GM19239 (cell line): ENCODE measurements around the gene NINL.
"Not testable (repeated sequence)": the region's sequence is repeated elsewhere in the genome, so short reads cannot be mapped to it uniquely, and the experiment has no call there.

ENCODE experiments used
- DNase-seq: peaks from one replicate; pipeline ENCODE4 v3.0.0; 2011; ENCODE audit warnings: low spot score; ENCODE audit not compliant: insufficient read length
- FAIRE-seq: peaks from 2 replicates; lab custom pipeline; 2011; peaks lifted over from hg19 to GRCh38; lab: Jason Lieb, UNC

Gene NINL

DNA sequence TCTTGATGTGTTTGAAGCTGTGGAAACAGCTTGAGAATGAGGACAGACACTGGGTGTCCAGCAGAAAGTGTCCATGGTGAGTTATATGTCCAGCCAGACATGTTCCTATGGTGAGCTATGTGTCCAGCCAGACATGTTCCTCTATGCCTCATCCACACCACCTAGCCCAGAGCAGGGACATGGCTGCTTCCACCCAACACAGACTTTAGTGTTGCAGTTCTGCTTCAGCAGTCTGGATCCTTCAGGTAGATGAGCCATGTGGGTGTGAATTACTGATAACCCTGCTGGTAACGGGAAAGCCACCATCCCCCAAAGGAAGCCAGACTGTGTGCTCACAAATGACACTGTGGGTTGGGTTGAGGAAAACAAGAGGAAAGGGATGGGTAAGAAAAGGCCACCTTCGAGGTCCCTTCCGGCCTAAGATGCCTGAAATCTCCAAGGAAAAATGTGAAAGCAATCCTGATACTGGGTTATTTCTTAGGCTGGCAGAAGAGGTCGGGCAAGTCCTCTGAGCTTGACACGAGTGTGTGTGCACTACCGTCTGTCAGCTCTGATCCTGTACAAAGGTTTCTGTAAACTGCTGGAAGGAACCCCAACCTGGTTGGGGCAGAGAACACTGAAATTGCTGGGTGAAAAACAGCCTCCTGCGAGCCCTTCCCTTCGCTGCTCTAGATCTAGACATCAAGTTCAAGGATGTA lies 77.8 kb downstream of the NINL start:
- FAIRE-seq: no peak
- no peak for DNase-seq

DNA sequence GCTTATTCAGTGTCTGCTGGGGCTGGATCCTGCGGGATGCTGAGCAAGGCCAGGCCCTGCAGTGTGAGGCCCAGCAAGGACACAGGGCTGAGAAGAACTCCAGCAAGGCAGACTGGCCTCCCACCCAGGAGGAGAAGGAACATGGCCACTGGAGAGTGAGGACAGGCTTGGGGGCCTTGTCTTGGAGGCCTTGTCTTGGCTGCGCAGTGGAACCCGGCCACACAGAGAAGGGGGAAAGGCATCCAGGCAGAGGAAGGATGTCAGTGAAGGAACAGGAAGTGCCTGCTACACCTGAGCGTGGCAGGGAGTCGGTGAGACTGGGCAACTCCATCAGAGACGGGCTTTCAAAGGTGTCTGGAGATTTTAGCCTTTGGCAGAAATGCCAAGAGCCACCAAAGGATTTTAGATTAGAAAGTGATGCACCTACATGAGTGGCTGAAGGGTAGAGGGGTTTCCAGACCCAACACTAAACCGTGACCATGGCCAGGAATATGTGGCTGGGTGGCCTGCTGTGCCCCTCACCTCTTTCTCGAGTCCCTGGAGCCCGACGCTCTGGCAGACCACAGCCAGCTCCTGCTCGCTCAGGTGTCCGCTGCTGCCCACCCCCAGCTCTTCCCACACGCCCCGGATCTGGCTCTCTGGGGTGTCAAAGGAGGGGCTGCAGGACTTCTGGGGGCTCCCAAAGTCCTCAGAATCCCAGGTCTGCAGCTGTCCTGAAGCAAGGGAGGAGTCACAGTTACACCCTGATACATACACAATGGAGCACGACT lies 80.8 kb downstream of the NINL start:
- DNase-seq (no peak), FAIRE-seq (no peak)

DNA sequence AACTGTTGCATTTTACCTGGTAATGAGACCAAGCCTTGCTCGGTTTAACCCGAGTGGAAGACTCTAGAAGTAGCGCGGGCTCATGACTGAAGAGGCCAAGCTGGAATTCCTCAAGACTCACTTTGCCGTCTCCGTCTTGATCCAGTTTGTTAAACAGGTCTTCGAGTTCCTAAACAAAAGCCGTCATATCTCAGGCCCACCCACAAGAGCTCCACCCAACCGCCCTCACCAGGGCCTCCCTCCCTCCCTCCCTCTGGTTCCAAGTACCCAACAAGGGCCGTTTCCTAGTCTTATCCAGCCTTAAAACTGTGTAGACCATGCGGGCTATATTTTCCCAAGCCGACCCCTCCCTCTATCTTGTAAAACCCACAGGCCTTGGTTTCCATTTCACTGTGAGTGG lies 81.4 kb downstream of the NINL start:
- FAIRE-seq (no peak), DNase-seq (no peak)

DNA sequence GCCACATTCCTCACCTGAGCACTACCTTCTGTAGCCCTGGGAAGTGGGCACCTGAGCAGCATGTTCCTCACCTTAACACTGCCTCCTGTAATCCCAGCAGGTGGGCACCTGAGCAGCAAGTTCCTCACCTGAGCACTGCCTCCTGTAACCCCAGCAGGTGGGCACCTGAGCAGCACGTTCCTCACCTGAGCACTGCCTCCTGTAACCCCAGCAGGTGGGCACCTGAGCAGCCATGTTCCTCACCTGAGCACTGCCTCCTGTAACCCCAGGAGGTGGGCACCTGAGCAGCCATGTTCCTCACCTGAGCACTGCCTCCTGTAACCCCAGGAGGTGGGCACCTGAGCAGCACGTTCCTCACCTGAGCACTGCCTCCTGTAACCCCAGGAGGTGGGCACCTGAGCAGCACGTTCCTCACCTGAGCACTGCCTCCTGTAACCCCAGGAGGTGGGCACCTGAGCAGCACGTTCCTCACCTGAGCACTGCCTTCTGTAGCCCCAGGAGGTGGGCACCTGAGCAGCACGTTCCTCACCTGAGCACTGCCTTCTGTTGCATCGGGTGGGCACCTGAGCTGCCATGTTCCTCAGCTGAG lies 82.2 kb downstream of the NINL start:
- not testable (repeated sequence) for FAIRE-seq

DNA sequence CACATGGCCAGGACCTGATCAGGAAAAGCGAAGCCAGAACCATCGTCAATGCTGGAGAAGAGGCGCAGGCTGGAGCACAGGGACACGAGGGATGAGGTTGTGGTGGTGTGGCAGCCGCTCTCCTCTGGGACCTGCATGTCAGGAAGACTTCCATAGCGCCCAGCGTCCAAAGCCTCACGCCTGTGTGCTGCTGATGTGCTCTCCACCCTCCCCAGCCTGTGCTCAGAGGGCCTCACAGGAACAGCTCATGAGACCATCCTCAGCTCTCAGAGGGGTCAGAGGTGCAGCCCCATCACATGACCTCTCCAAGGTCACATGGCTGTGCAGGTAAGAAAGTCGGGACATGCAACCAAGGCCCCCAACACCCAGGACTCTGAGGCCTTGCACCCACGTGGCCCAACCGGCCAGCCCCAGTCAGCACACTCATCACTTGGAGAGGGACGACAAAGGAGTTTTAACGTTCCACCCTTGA lies 84.4 kb downstream of the NINL start:
- no peak for FAIRE-seq

More for the DNA sequence above, 82.2 kb downstream of the NINL start:
- not testable (repeated sequence) for DNase-seq

DNA sequence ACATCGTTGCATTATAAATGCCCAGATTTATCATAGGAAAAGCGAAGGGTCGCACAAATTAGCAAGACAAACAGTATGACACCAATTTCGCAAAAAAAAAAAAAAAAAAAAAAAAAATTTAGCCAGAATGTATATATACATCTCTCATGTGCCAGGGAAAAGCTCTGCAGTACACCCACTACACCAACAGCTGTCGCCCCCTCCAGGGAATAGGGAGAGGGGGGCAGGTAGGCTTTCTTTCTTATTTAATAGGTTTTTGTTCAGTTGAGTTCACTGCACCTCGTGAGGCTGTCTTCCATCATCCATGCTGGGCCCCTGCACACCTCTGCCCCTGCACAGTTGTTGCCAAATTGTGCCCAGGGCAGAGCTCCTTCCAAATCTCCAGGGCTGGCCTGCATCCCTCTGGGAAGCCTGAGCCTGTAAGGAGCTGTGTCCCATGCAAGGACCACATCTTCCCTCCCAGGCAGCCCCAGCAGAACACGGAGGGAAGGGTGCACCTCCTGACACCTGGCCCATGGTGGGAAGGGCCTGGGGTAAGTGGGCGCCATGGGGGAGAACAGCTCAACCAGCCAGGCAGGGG lies 85.4 kb downstream of the NINL start:
- no peak for DNase-seq

More for the DNA sequence above, 84.4 kb downstream of the NINL start:
- DNase-seq: no peak

DNA sequence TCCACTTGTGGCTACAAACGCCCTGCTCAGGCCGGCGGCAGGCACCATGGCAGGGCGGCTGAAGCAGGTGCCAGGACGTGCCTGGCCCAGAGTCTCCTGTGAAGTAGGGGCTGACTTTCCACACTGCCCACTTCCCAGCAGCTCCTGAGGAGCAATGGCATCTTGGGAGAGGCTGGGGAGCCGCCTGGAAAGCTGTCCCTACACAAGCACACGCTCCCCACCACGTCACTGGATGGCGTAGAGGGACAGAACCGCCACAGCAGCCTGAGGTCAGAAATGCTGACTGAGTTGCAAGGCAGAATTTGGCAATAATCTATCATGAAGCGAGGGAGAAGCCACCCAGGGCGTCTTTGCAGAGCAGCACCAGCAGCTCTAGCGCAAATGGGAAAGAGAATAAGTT lies 86.3 kb downstream of the NINL start:
- no peak for FAIRE-seq
- DNase-seq: no peak

More for the DNA sequence above, 85.4 kb downstream of the NINL start:
- FAIRE-seq: no peak

DNA sequence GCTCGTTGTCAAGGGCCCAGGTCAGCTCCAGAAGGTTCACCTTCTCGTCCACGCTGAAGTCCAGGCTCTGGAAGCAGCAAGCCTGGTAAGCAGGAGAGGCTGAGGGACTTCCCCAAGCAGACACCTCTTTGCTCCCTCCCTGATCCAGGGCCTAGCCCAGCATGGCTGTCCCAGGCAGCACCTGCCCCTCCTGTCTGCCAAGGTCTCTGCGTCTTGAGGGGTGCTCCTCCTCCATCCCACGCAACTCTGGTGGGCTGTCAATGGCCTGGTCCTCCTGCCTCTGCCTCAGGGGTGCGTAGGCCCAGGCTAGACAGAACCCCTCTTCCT lies 87.1 kb downstream of the NINL start:
- no peak for FAIRE-seq

DNA sequence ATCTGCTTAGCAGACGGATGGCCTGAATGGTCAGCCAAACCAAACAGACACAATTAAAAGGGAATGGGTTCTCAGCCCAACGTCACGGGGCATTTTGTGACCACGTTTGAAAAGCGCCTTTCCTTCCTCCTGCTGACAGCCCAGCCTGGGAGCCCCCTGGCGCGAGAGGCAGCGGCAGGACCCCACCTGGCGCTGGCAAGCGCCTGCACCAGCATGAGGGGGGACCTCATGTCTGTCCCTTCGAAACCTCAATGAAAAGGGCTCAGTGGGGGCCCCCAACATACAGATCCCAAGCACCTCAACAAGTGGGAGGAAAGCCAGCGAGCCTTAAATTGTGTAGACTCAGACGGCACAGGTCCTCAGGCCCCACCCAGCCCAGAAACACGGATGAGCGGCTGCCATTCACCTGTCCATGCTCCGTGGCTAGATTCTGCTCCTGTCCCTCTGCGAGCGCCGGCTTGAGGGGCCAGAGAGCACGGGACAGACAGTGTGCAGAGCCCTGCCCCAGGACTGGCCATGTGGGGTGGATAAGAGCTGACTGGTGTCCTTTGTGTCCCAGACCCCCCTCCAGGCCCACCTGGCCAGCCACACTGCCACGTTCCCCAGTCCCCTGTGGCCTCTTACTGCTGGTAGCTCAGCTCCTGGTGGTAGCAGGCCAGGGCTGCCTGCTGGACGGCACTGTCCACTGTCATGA lies 87.6 kb downstream of the NINL start:
- FAIRE-seq (no peak), DNase-seq (no peak)

More for the DNA sequence above, 87.1 kb downstream of the NINL start:
- no peak for DNase-seq

DNA sequence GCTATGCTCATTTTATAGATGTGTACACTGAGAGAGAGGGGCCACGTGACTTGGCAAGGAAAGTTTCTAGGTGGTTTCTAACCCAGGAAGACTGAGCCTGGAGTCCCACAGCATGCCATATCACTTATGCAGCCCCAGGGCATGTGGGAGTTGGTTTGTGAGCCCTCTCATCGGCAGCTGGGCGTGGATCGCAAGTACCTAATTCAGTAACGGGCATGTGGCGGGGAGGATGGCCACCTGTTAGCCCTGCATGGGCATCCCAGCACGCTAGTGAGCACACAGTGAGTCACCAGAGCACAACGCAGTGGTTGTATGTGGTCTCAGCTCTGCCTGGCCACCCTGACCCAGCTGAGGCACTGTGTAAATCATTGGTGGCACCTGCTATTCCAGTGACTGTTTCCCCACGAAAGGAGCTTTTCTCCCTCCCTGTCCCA lies 88.3 kb downstream of the NINL start:
- FAIRE-seq: no peak

DNA sequence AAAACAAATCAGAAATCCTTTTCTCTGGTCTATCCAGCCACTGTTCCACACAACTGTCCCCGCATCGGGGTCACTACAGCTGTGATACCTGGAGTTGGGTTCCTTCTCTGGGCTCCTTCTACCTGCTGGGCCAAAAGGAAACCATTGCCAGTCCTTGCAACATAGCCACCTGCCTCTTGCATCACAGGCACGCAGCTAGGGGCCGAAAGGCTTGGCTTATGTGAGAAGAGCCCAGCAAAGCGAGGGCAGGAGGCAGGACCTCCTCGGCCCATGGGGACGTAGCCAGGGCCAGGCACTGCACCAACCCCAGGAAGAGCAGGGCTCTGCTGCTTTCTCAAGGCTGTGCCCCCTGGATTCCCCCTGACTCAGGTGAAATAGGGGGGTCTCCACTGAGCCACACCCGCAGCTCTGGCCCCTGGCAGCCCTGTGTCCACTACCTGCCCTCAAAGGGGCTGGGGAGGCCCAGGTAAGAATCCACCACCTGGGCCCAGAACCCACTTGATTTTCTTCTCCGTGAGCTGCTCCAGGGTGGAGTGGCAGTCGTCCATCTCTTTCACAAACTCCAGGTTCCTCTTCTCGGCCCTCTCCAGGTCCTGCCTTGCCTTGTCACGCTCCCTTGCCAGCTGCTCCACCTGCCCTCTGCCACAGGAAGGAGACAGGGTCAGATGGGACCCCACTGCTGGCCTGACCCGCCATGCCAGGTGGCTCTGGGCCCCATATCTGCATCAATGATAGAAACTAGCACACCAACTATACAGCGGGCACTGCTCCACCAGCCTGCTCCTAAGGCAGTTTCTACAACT lies 89.0 kb downstream of the NINL start:
- FAIRE-seq: no peak

More for the DNA sequence above, 88.3 kb downstream of the NINL start:
- DNase-seq: no peak

DNA sequence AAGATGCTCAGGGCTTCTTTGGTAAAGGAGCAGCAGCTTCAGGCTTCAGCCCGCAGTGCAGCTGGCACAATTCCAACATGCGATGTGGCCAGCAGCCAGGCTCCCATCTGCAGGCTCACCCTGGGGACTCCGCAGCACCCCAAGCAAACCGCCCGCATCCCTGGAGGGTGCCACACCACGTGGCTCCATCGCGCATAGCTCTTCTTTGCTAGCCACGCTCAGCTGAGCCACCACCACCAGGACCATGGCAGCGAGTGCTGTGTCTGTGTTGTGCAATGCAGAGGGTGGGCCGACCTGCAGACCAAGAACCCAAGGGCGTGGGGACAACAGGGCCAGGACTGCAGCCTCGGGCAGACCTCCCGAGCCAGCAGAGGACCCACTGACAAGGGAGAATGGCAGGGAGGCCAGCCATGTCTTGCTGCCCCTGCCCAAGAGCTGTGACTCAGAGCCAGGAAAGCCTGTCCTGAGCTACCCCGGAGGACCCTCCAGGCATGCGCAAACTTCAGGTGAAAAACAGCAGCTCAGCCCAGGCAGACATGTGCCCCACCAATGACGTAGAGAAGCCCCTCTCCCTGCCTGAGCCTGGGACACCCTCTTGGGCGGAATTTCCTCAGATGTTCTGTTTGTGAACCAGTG lies 90.0 kb downstream of the NINL start:
- FAIRE-seq: no peak

More for the DNA sequence above, 89.0 kb downstream of the NINL start:
- no peak for DNase-seq

DNA sequence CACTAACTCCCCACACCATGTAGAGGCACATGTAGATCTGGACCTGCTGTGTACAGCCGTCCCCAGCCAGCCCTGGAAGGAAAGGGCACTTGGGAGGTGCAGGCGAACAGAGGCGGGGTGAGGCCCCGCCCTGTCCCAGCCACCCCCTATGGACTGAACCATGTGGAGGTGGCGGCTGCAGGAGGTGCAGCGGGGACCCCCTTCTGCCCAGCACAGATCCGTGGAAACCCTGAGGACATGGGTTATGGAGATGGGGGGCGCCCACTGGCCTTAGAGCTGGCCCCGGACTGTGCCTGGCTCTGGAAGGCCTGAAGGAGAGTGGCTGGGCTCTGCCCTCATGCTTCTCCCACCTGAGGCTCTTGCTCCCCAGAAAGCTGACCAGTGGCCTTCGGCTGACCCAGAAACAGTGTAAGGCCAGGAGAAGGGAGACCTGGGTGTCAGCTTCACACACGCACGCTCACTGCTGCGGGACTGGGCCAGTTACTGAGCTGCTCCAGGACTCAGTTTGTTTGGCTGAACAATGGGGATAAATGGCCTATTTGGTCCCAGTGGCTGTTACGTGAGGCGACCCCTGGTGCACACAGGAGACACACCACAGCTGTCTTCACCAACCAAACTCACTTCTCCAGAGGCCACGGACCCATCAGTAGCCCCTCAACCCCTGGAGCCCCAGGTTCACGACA lies 90.7 kb downstream of the NINL start:
- DNase-seq: no peak
- no peak for FAIRE-seq

More for the DNA sequence above, 90.0 kb downstream of the NINL start:
- DNase-seq: no peak

DNA sequence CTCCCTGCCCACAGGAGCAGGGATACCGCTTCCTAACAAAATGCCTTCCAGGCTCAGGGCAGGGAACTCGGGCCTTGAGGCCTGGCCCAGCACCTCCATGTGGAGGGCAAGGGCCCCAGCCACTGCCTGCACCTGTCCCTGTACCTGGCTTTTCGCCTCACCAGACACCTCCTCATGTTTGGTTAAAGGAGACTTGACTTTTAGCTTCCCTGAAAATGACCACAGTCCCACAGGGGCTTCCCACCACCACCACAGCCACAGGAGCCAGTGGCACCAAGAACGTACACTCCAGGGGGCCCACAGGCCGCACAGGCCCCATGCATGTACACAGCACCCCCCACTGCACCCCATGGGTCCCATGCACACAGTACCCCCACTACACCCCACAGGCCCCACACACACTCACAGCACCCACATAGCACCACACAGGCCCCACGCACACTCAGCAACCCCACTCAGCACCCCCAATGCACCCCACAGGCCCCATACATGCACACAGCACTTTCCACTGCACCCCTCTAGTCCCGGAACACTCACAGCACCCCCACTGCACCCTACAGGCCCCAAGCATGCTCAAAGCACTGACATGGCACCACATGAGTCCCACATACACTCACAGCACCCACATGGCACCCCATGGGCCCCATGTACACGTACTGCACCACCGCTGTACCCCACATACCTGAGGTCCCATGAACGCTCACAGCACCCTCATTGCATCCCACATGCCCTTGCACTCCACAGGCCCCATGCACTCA lies 91.4 kb downstream of the NINL start:
- no peak for FAIRE-seq
- DNase-seq: no peak

DNA sequence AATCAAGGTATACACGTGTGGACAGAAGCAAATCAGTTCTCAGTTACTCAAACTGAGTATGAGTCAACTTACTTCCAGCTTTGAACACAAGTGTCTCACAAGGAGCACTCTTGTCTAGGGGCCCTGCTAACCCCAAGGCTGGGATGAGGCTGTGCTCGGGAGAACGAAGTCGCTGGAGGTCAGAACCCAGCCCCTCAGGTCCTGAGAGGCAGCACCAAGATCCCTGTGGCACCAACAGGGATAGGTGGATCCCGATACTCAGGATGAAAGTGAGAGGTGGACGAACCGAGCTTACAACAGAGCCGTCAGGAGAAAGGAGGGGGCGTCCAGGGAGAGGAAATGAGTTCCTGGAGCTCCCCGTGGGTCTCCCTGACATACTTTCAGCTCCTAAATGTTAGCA lies 92.2 kb downstream of the NINL start:
- FAIRE-seq: no peak
- no peak for DNase-seq

DNA sequence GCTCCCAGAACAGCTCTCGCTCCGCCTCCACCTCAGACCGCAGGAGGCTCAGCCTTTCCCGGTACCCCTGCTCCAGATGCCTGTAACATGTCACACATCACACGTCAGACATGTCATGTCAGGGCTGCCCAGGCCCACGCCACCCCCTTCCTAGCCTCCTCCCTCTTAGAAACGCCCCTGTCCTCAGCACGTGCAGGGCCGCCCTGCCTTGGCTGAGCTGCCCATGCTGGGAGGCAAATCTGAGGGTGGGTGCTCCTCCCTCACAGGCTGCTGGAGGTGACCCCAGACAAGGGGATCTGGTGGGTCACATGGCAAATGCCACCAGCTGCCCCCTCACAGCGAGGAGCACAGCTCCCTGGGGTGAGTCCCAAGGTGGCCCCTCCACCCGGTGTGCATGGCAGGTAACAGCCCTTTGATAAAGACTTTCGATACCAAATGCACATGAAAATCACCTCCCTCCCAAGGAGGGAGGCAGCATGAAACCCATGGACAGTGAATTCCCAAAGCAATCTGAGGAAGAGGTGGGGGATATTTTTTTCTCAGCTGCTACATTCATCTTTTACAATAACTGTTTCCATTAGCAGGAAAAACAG lies 93.8 kb downstream of the NINL start:
- DNase-seq (no peak), FAIRE-seq (no peak)
